Ureter (tissue), 1 donor: ENCODE data around the gene TNKS2. TPM values are rescaled to one million over a fixed set of nuclear protein-coding genes. Genes with fewer than 3 reads are reported as not detected.
A peak's percentile ranks its signal among the peaks of the same experiment; 100 is the strongest.
"Not testable (repeated sequence)": the region's sequence is repeated elsewhere in the genome, so short reads cannot be mapped to it uniquely, and the experiment has no call there.

ENCODE experiments used
- DNase-seq: peaks from one replicate; pipeline ENCODE4 v3.0.0-alpha.2; 2020; ENCODE audit warnings: low spot score
- total RNA-seq: library from RNA; stranded (reverse); gene quantifications from one replicate; pipeline ENCODE4 v1.2.4, GENCODE V29; 2023
- donor health status: DM: yes; HTN: yes; CAD: no.

The TNKS2 gene
- total RNA-seq, 1 donor from 2014 or later: 41.0 TPM

GRCh38 chr10:91865562-91866081 is 67.4 kb downstream of the TNKS2 start:
- no peak for DNase-seq

DNA sequence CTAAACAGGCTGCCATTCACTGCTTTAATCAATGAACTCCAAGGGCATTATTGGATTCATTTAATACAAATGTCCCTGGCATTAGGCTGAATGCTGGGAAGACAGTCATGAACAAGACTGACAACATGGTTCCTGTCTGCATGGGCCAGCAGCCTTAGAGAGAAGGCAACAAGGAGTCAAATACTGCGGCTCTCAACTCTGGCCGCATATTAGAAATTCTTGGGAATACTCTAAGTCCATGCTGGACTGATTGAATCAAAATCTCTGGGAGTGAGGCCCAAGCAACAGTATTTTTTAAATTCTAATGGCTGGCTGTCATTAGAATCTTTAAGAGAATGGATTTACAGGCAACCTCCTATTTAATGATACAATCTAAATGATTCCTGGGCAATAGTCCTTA is 76.9 kb downstream of the TNKS2 start:
- no peak for DNase-seq

- DNase-seq: no peak
Measured at GRCh38 chr10:91875779-91876178, 77.6 kb downstream of the TNKS2 start.

GRCh38 chr10:91879515-91880170 is 81.4 kb downstream of the TNKS2 start:
- DNase-seq: no peak

- DNase-seq: peak; percentile 67
Measured at GRCh38 chr10:91880310-91880709, 82.1 kb downstream of the TNKS2 start.

DNA sequence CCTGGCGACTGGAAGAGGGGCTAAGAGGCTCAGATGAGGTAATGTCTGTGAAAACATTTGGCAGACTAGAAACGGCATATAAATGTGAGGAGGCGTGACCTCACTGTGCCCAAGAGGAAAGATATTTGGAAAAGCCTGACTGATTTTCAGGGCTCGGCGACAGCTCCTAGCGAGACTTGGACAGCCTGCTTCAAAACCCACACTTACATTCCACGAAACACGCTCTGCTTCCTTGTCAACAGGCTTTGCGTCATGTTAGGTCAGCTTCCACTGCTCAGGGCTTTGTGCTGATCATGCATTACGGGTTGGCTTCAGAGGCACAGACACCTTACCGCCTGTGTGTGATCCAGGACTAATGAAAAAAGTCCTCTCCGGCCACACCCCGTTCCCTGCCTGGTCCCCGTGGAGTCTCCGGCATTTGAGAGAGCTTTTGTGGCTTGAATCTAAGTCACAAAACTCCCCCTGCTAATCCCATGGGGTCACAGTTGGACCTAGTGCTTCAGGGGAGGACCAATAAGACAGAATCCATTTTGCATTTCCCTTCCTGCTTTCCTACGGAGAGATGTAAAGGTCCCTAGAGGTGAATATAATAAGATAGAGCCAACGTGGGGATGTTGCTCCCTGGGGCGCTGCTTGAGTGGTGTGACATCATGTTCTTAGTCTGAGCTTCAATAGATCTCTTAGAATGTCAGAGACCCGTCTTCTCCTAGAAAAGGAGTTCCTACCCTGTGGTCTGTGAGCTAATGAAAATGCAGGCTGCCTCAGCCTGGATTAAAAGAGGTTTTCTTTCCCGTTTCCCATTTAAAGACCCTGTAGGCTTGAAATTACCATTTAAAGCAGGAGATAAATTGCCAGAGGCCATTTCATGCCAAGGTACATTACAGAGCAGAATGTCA is 85.6 kb downstream of the TNKS2 start:
- peak; percentile 58 for DNase-seq

DNA sequence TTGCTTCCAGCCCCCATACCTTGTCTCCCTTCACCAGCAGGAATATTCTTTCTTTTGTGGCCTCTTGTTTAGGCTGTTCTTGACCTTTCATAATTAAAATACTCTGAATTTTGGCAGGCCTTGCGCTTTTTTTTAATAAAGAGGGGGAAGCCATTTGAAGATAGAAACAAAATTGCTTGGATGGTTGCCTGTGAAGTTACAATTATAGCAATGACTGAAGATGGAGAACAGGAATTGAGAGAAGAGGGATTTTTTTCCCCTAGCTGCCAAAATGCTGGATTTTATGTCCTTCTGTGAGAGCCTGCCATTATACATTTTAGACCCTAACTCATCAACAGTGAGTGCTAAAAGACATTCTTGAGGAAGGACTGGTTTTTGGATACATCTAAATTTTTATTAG is 86.3 kb downstream of the TNKS2 start:
- DNase-seq: no peak

- no peak for DNase-seq
Measured at GRCh38 chr10:91885362-91886079, 87.3 kb downstream of the TNKS2 start.

GRCh38 chr10:91886954-91887271 is 88.7 kb downstream of the TNKS2 start:
- no peak for DNase-seq

- DNase-seq: no peak
Measured at GRCh38 chr10:91887272-91888076, 89.2 kb downstream of the TNKS2 start.

DNA sequence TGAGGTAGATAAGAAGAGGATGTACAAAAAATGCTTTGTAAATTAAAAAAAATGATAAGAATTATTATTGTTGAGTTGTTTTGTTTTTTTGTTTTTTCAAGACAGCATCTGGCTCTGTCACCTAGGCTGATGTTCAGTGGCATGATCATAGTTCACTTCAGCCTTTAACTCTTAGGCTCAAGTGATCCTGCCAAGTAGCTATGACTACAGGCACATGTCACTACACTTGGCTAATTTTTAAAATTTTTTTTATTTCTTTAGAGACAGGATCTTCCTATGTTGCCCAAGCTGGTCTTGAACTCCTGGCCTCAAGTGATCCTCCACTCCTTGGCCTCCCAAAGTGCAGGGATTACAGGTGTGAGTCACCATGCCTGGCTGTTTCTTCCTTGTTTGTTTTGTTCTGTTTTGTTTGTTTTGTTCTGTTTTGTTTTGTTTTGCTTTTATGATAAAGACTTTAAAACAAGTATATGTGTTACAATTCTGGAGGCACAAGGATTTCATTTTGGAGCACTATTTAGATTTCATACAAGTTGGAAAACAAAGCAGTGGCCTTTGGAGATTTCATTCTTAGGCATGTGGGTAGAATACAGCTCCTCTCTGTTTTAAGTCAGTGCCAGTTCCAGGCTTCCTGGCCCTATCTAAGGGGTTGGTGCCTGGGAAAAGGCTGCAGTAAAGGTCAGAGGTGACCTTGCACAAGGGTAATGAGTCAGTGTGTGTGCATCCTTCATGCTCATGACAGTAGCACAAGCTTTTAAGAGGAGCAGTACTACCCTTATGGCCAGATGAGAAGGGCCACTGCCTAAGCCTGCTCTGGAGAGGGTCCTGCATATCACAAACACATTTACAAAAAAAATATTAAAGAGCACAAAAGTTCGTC is 93.1 kb downstream of the TNKS2 start:
- no peak for DNase-seq

DNA sequence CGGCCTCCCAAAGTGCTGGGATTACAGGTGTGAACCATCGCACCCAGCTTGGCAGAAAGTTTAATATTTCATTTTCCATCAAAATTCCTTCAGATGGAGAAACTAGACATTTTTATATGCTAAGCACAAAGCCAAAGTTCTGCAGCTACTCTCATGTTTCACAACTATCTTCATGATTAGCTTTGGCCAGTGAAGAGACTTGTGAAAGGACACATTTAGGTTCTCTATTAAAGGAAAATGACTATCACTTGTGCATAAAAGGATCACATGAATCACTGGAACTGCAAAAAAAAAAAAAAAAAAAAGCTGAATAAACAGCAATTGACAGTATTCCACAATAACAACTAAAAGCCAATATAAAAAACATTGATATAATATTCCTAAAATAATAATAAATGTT is 94.8 kb downstream of the TNKS2 start:
- no peak for DNase-seq

GRCh38 chr10:91894261-91894685 is 96.0 kb downstream of the TNKS2 start:
- DNase-seq: not testable (repeated sequence)

DNA sequence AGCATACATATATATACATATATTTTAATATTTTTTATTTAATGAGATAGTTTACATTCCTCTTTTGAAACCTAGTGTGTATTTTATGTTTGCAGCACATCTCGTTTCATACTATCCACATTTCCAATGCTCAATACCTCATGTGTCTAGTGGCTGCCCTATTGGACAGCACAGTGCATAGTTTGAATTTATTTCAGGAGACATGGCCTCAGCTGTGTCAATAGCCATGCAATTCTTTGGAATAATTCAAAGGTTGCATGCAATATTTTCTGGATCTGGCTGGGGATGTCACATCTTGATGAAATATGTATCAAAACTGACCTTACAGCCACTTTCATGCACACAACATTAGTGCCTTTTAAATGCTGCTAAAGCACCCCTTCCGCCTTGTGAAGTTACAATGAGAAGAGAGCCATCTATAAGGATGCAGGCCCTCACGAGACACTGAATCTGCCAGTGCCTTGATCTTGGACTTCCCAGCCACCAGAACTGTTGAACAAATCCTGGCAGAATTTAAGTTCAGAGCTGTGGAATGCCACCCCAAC is 98.1 kb downstream of the TNKS2 start:
- DNase-seq: no peak

GRCh38 chr10:91897421-91897820 is 99.2 kb downstream of the TNKS2 start:
- DNase-seq: no peak

DNA sequence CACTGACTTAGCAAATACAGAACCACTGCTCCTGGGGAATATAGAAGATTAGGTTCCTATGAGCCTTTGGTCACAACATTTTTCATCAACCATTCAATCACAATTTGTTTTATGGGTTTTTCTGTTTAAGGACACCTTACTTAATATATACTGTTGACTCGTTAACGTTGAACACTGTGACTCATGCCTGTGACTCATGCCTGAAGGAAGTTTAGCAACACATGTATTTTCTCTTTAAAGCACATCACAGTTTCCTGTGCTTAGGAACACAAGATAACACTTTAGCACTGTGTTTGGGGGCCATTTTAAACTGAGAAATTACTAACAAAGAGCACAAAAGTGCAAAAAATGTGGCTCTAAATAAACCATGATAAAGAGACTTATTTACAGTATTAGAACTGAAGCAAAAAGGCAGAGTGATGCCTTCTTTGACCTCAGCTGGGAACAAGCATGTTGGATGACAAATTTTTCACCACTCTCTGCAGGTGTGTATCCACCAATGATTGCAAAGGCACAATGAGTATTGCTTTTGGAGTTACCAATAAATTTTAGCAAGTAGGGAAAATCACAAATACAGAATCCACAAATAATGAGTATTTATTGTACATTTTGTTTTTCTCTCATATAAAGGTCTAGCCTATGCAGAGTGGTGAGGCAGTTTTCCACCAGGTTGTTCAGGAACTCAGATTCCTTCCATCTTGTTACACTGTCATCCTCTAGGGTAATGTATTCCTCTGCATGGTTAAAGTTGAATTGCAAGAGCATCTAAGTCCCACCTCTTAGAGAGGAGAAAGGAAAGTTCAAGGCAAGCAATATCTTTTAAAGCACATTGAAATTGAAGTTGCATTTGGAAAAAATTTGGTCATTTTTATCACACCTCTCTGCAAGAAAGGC is 103.8 kb downstream of the TNKS2 start:
- DNase-seq: no peak

DNA sequence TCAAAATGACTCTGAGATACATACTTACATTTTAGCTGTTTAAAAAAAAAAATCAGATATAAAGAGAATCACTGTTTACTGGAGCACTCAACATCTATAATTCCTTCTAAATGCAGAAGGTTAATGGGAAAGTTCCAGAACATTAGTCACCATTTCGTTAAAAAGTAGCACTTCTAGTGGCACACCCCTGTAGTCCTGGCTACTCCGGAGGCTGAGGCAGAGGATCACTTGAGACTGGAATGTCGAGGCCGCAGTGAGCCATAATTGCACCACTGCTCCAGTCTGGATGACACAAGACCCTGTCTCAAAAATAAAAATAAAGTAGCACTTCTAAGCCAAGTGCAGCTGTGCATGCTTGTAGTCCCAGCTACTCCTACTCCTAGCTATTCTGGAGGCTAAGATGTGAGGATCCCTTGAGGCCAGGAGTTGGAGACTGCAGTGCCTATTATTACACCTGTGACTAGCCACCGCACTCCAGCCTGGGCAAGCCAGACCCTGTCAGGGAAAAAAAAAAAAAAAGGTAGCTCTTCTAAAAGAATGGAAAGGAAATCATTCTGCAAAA is 108.9 kb downstream of the TNKS2 start:
- DNase-seq: no peak

DNA sequence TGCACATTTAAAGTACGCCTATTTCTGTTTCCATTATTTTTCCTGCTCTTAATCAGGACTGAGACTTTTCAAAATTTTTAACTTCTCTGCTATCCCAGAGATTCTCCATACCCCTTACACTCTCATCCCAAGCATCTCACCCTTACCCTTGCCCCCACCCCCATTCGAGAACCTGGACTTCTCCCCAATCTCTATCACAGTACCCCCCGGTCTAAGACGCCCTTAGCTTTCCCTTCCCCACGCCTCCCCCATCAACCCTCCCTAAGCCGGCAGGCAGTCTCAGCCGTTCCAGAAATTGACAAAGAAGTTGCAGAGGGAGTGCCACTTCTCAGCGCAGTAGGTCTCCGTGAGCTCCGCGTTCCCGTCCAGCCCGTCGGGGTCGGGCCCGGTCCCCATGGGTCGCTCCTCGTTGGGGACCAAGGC is 109.7 kb downstream of the TNKS2 start:
- no peak for DNase-seq
